Measurements from ENCODE around the gene GALNT16.

GRCh38 chr14:69376439-69376838 lies 116.5 kb downstream of the GALNT16 start:
- TF ChIP-seq CTCF (IDR thresholded peaks at IDR 0.05; ENCODE audit: extremely low read depth in 1 of 2, insufficient read depth in 1 of 2, low read depth in 1 of 2, low read length in 2 of 2) (no peak), POLR2A (IDR thresholded peaks at IDR 0.05; ENCODE audit: low read depth, low read length) (no peak), EZH2 (IDR thresholded peaks at IDR 0.05; ENCODE audit: borderline replicate concordance, low read depth, low read length, severe bottlenecking) (no peak), MAX (IDR thresholded peaks at IDR 0.05; ENCODE audit: insufficient read depth, insufficient read length) (no peak), MYC (IDR thresholded peaks at IDR 0.05; ENCODE audit: low read depth, low read length) (no peak)

Measured in endothelial cell of umbilical vein (primary cell).